ENCODE measurements around the gene FMNL3.

FMNL3 gene

GRCh38 chr12:49652921-49653520, 54.2 kb downstream of the FMNL3 start:
- no peak for DNase-seq (ENCODE audit: low read depth in 2 of 2)

GRCh38 chr12:49651855-49652254, 55.4 kb downstream of the FMNL3 start:
- no peak for DNase-seq (ENCODE audit: low read depth in 2 of 2)

- no peak for DNase-seq (ENCODE audit: low read depth in 2 of 2)
Measured at GRCh38 chr12:49649892-49650291, 57.3 kb downstream of the FMNL3 start.

GRCh38 chr12:49649445-49649844, 57.8 kb downstream of the FMNL3 start:
- DNase-seq (ENCODE audit: low read depth in 2 of 2): no peak

- DNase-seq (ENCODE audit: low read depth in 2 of 2): no peak
Measured at GRCh38 chr12:49648712-49649003, 58.5 kb downstream of the FMNL3 start.

GRCh38 chr12:49647827-49648711, 59.1 kb downstream of the FMNL3 start:
- DNase-seq (ENCODE audit: low read depth in 2 of 2): no peak

GRCh38 chr12:49646871-49647654, 60.1 kb downstream of the FMNL3 start:
- DNase-seq (ENCODE audit: low read depth in 2 of 2): no peak

- DNase-seq (ENCODE audit: low read depth in 2 of 2): no peak
Measured at GRCh38 chr12:49646331-49646830, 60.8 kb downstream of the FMNL3 start.

- no peak for DNase-seq (ENCODE audit: low read depth in 2 of 2)
Measured at GRCh38 chr12:49645146-49646039, 61.8 kb downstream of the FMNL3 start.

- DNase-seq (ENCODE audit: low read depth in 2 of 2): peak in 1 of 2 experiments; percentile 30
Measured at GRCh38 chr12:49644620-49644994, 62.6 kb downstream of the FMNL3 start.

GRCh38 chr12:49643961-49644619, 63.1 kb downstream of the FMNL3 start:
- DNase-seq (ENCODE audit: low read depth in 2 of 2): no peak

GRCh38 chr12:49643135-49643534, 64.1 kb downstream of the FMNL3 start:
- DNase-seq (ENCODE audit: low read depth in 2 of 2): no peak

- DNase-seq (ENCODE audit: low read depth in 2 of 2): no peak
Measured at GRCh38 chr12:49642370-49642802, 64.8 kb downstream of the FMNL3 start.

- DNase-seq (ENCODE audit: low read depth in 2 of 2): no peak
Measured at GRCh38 chr12:49641748-49642369, 65.3 kb downstream of the FMNL3 start.

- DNase-seq (ENCODE audit: low read depth in 2 of 2): peak in 1 of 2 experiments; percentile 26
Measured at GRCh38 chr12:49636979-49637755, 70.0 kb downstream of the FMNL3 start.

GRCh38 chr12:49636574-49636973, 70.6 kb downstream of the FMNL3 start:
- DNase-seq (ENCODE audit: low read depth in 2 of 2): no peak

- no peak for DNase-seq (ENCODE audit: low read depth in 2 of 2)
Measured at GRCh38 chr12:49635656-49636055, 71.5 kb downstream of the FMNL3 start.

- DNase-seq (ENCODE audit: low read depth in 2 of 2): no peak
Measured at GRCh38 chr12:49635036-49635435, 72.2 kb downstream of the FMNL3 start.

- DNase-seq (ENCODE audit: low read depth in 2 of 2): no peak
Measured at GRCh38 chr12:49633703-49634345, 73.4 kb downstream of the FMNL3 start.

All from fibroblast of skin of left biceps (primary cell).